ENCODE measurements around the gene FMOD.

FMOD gene

GRCh38 chr1:203351037-203351625, at the start of gene FMOD:
FMOD (minus strand) TSS chr1:203351122; CDS start chr1:203348270, 2,852 bp downstream.
- POLR2A ChIA-PET: no interaction called here
- CTCF ChIA-PET: interaction anchor here (1.1 to 25.7 kb wide), 5 partner anchors 11 to 137 kb away, joined by 3 to 690 read pairs (median 6); no protein-coding TSS in a partner anchor
- peak; percentile 41 for DNase-seq (ENCODE audit: extremely low spot score)

GRCh38 chr1:203396595-203397194, 45.8 kb upstream of the FMOD start:
- TF ChIP-seq CTCF (IDR thresholded peaks at IDR 0.05; ENCODE audit: control extremely low read depth, extremely low read depth, low read depth, missing control alignments): no peak
- no peak for DNase-seq (ENCODE audit: extremely low spot score)
- ChIA-PET POLR2A (no interaction called here), CTCF (no interaction called here)

More at GRCh38 chr1:203351037-203351625, at the start of gene FMOD:
- TF ChIP-seq CTCF (IDR thresholded peaks at IDR 0.05; ENCODE audit: control extremely low read depth, extremely low read depth, low read depth, missing control alignments): peak; percentile 27

GRCh38 chr1:203395751-203396150, 44.8 kb upstream of the FMOD start:
- POLR2A ChIA-PET: no interaction called here
- CTCF ChIA-PET: no interaction called here
- no peak for TF ChIP-seq CTCF (IDR thresholded peaks at IDR 0.05; ENCODE audit: control extremely low read depth, extremely low read depth, low read depth, missing control alignments)
- DNase-seq (ENCODE audit: extremely low spot score): no peak

GRCh38 chr1:203390298-203390697, 39.4 kb upstream of the FMOD start:
- no peak for DNase-seq (ENCODE audit: extremely low spot score)
- POLR2A ChIA-PET: no interaction called here

GRCh38 chr1:203388683-203389082, 37.8 kb upstream of the FMOD start:
- CTCF ChIA-PET: interaction anchor here (1.0 to 1.2 kb wide), 4 partner anchors 10 to 121 kb away, joined by 3 read pairs; no protein-coding TSS in a partner anchor
- TF ChIP-seq CTCF (IDR thresholded peaks at IDR 0.05; ENCODE audit: control extremely low read depth, extremely low read depth, low read depth, missing control alignments): no peak
- no peak for DNase-seq (ENCODE audit: extremely low spot score)
- POLR2A ChIA-PET: no interaction called here

More at GRCh38 chr1:203390298-203390697, 39.4 kb upstream of the FMOD start:
- TF ChIP-seq CTCF (IDR thresholded peaks at IDR 0.05; ENCODE audit: control extremely low read depth, extremely low read depth, low read depth, missing control alignments): no peak
- CTCF ChIA-PET: interaction anchor here (0.9 kb wide), 1 partner anchor 50 kb away, joined by 3 read pairs; no protein-coding TSS in a partner anchor

- POLR2A ChIA-PET: interaction anchor here (0.5 to 0.8 kb wide), 2 partner anchors 70 to 220 kb away, joined by 3 to 5 read pairs; no protein-coding TSS in a partner anchor
- DNase-seq (ENCODE audit: extremely low spot score): no peak
- no peak for TF ChIP-seq CTCF (IDR thresholded peaks at IDR 0.05; ENCODE audit: control extremely low read depth, extremely low read depth, low read depth, missing control alignments)
- CTCF ChIA-PET: interaction anchor here (1.0 to 1.4 kb wide), 4 partner anchors 20 to 122 kb away, joined by 3 to 5 read pairs (median 4); no protein-coding TSS in a partner anchor
These were observed 31.1 kb upstream of the FMOD start for GRCh38 chr1:203382026-203382425.
